ENCODE measurements around the gene FADS2. TPM values are rescaled to one million over a fixed set of nuclear protein-coding genes. Genes with fewer than 3 reads are reported as not detected.

Gene FADS2
- total RNA-seq, 1 experiment from 2014 or later: 36.3 TPM

DNA sequence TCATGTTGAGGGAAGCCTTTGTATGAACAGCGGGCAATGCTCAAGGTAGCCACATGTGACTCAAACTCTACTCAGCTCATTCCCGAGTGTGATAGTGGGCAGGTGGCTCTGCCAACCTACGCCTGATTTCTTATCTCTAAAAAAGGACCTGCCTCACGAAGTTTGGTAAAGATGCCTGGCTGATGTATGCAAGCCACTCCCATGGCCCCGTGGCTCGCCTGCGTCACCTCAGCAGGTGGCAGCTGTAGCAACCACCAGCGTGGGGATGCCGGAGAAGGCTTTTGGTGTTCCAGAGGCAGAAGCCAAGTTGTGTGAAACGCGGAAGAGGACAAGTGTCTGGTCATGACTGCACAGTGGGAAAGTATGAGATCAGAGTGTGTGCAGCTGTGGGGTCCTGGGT lies 5.4 kb downstream of the FADS2 start:
- ChIA-PET CTCF (interaction anchor here (1.2 kb wide), 1 partner anchor 19 kb away, joined by 4 read pairs; no protein-coding TSS in a partner anchor), POLR2A (no interaction called here)
- no peaks in the 10 kb centered on the region for H3K9me3 Mint-ChIP-seq (ENCODE audit: unreplicated experiment)
- no peak overlapping the region for H3K4me3 ChIP-seq (ENCODE audit: low read depth, low read length)
- no peaks in the 10 kb centered on the region for H3K36me3 ChIP-seq (ENCODE audit: control insufficient read depth, insufficient read depth, low read length)
- no peak for DNase-seq
- H3K9me3 ChIP-seq: no peaks in the 10 kb centered on the region
- H3K27me3 ChIP-seq (replicated peaks; ENCODE audit: control insufficient read depth, insufficient read depth, low read length): no peaks in the 10 kb centered on the region
- TF ChIP-seq, protein P1, sequence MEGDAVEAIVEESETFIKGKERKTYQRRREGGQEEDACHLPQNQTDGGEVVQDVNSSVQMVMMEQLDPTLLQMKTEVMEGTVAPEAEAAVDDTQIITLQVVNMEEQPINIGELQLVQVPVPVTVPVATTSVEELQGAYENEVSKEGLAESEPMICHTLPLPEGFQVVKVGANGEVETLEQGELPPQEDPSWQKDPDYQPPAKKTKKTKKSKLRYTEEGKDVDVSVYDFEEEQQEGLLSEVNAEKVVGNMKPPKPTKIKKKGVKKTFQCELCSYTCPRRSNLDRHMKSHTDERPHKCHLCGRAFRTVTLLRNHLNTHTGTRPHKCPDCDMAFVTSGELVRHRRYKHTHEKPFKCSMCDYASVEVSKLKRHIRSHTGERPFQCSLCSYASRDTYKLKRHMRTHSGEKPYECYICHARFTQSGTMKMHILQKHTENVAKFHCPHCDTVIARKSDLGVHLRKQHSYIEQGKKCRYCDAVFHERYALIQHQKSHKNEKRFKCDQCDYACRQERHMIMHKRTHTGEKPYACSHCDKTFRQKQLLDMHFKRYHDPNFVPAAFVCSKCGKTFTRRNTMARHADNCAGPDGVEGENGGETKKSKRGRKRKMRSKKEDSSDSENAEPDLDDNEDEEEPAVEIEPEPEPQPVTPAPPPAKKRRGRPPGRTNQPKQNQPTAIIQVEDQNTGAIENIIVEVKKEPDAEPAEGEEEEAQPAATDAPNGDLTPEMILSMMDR (IDR thresholded peaks at IDR 0.05; ENCODE audit: insufficient read depth in 1 of 2, low read depth in 1 of 2, low read length in 1 of 2, severe bottlenecking in 1 of 2, unreplicated experiment in 1 of 2): no peak
- no peak overlapping the region for H3K27ac Mint-ChIP-seq (ENCODE audit: unreplicated experiment)
- 0 out of 2 replicates have a peak, but pooled peaks cover 15% of the 10 kb centered on the region for H3K4me1 ChIP-seq
- no peak overlapping the region for H3K4me3 Mint-ChIP-seq (ENCODE audit: unreplicated experiment)
- no TSS peak for BruUV-seq (replicated peaks)
- H3K36me3 Mint-ChIP-seq (ENCODE audit: insufficient read depth, unreplicated experiment): no peaks in the 10 kb centered on the region
- intact Hi-C loops (cut with micrococcal nuclease; ENCODE audit: unreplicated experiment): no loop called here
- H3K27me3 Mint-ChIP-seq (ENCODE audit: insufficient read depth, unreplicated experiment): no peaks in the 10 kb centered on the region
- H3K4me1 Mint-ChIP-seq (ENCODE audit: low read depth, unreplicated experiment): peaks cover 8% of the 10 kb centered on the region

DNA sequence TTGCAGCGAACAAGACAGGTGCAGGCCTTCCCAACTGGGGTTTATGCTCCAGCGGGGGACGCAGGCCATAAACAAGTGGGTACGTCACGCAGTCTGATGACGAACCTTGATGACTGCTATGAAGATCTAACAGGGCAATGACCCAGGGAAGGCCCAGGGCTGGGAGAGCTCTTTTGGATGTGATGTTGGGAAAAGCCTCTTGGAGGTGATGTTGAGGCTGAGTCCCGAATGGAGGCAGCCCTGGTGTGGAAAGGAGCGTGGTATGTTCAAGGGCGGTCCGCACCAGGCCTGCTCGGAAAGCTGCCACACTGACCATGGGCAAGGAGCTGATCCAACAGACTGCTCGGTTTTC lies 5.8 kb downstream of the FADS2 start:
- POLR2A ChIA-PET: no interaction called here
- intact Hi-C loops (cut with micrococcal nuclease; ENCODE audit: unreplicated experiment): no loop called here
- Histone ChIP-seq H3K4me3 (ENCODE audit: low read depth, low read length) (no peak overlapping the region), H3K27me3 (replicated peaks; ENCODE audit: control insufficient read depth, insufficient read depth, low read length) (no peaks in the 10 kb centered on the region), H3K36me3 (ENCODE audit: control insufficient read depth, insufficient read depth, low read length) (no peaks in the 10 kb centered on the region), H3K9me3 (no peaks in the 10 kb centered on the region), H3K4me1 (0 out of 2 replicates have a peak, but pooled peaks cover 14% of the 10 kb centered on the region)
- CTCF ChIA-PET: interaction anchor here (1.2 kb wide), 1 partner anchor 19 kb away, joined by 4 read pairs; no protein-coding TSS in a partner anchor
- Mint-ChIP-seq H3K27me3 (ENCODE audit: insufficient read depth, unreplicated experiment) (no peaks in the 10 kb centered on the region), H3K36me3 (ENCODE audit: insufficient read depth, unreplicated experiment) (peaks cover under 1% of the 10 kb centered on the region), H3K27ac (ENCODE audit: unreplicated experiment) (no peak overlapping the region), H3K9me3 (ENCODE audit: unreplicated experiment) (no peaks in the 10 kb centered on the region), H3K4me3 (ENCODE audit: unreplicated experiment) (no peak overlapping the region), H3K4me1 (ENCODE audit: low read depth, unreplicated experiment) (peaks cover 8% of the 10 kb centered on the region)
- no TSS peak for BruUV-seq (replicated peaks)
- TF ChIP-seq, protein P1 (IDR thresholded peaks at IDR 0.05; ENCODE audit: insufficient read depth in 1 of 2, low read depth in 1 of 2, low read length in 1 of 2, severe bottlenecking in 1 of 2, unreplicated experiment in 1 of 2): no peak
- DNase-seq: no peak

DNA sequence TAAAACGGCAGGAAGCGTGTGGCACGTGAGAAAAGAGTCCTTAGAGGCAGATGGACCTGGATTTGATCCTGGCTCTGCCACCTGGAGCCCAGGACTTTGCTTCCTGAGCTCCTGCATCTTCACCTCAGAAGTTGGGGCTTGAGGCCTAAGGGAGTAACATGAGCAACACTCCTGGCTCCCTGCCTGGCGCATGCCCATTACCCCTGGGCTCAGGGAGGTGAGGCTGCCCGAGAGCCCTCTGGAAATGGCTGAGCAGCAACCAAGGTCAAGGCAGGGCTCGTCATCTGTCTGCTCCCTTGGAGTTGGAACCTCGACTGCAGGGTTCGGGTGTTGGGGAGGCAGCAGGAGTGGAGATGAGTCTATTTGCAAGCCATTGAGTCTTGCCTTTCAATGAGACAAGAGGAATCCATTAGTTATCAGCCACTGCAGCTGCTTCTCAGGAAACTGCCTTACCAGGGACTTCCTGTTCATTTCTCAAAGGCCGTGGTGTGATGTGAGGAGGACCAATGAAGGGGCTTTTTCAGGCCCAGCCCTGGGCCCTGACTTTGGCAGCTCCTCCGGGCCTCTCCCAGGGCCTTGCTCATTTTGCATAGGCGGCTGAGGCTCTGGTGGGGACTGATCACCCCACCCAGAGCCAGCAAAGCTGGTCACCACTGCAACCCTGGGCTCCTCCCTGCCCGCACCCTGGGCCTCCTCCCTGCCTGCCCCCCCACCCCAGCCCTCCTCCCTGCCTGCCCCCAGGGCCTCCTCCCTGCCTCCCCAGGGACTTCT lies 6.4 kb downstream of the FADS2 start:
- intact Hi-C loops (cut with micrococcal nuclease; ENCODE audit: unreplicated experiment): no loop called here
- Mint-ChIP-seq H3K9me3 (ENCODE audit: unreplicated experiment) (no peaks in the 10 kb centered on the region), H3K36me3 (ENCODE audit: insufficient read depth, unreplicated experiment) (peaks cover 5% of the 10 kb centered on the region), H3K27ac (ENCODE audit: unreplicated experiment) (no peak overlapping the region), H3K4me3 (ENCODE audit: unreplicated experiment) (no peak overlapping the region), H3K4me1 (ENCODE audit: low read depth, unreplicated experiment) (peaks cover 8% of the 10 kb centered on the region), H3K27me3 (ENCODE audit: insufficient read depth, unreplicated experiment) (no peaks in the 10 kb centered on the region)
- Histone ChIP-seq H3K9me3 (no peaks in the 10 kb centered on the region), H3K36me3 (ENCODE audit: control insufficient read depth, insufficient read depth, low read length) (no peaks in the 10 kb centered on the region), H3K27me3 (replicated peaks; ENCODE audit: control insufficient read depth, insufficient read depth, low read length) (no peaks in the 10 kb centered on the region), H3K4me1 (0 out of 2 replicates have a peak, but pooled peaks cover 9% of the 10 kb centered on the region), H3K4me3 (ENCODE audit: low read depth, low read length) (no peak overlapping the region)
- TF ChIP-seq, protein P1 (IDR thresholded peaks at IDR 0.05; ENCODE audit: insufficient read depth in 1 of 2, low read depth in 1 of 2, low read length in 1 of 2, severe bottlenecking in 1 of 2, unreplicated experiment in 1 of 2): no peak
- BruUV-seq (replicated peaks): no TSS peak
- ChIA-PET POLR2A (no interaction called here), CTCF (interaction anchor here (1.2 kb wide), 1 partner anchor 20 kb away, joined by 4 read pairs; no protein-coding TSS in a partner anchor)
- DNase-seq: no peak

Measured in Caco-2 (cell line).